Tongue (tissue), 2 donors: ENCODE results near the gene TIGIT. TPM values are rescaled to one million over a fixed set of nuclear protein-coding genes. Genes with fewer than 3 reads are reported as not detected.
"Not testable (repeated sequence)": the region's sequence is repeated elsewhere in the genome, so short reads cannot be mapped to it uniquely, and the experiment has no call there.

Experiments used
- DNase-seq: peaks from one replicate; pipeline ENCODE4 v3.0.0-alpha.2; 2015
- total RNA-seq: library from RNA; depleted of rRNA; stranded (reverse); fragments of >200 nt; gene quantifications from one replicate; pipeline ENCODE4 v1.2.3, GENCODE V29; 2014

The TIGIT gene
- total RNA-seq = not detected

DNA sequence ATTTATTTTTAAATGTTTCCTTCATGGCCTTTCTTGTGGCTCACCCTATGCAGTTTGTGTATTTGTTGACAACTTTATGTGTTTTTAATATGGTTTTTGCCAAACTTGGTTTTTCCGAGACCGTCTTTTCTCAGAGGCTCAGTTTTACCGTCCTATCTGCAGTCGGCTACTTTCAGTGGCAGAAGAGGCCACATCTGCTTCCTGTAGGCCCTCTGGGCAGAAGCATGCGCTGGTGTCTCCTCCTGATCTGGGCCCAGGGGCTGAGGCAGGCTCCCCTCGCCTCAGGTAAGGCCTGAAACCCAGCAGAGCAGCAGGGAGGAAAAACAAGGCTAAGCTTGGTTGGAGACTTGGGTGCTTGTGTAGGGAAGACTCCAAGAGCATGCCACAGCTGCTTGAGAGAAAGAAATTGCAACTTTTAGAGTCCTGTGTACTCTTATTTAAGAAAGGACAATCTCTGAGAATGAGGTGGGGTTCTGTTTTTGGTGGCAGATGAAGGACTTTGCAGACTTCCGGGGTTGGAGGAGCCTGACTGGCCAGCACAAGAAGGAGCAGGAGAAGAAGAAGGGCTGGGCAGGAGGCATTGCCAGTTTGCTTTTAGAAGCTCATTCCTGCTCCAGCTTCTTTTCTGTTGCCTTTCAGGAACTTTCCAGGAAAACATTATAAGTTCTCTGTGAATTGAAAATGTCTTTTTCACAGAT lies at the start of gene TIGIT:
Gene TIGIT, plus strand, starts transcription at position 191 of the 698 bp plus-strand sequence. Its CDS starts 34 bp downstream, at position 225.
- no peak for DNase-seq

DNA sequence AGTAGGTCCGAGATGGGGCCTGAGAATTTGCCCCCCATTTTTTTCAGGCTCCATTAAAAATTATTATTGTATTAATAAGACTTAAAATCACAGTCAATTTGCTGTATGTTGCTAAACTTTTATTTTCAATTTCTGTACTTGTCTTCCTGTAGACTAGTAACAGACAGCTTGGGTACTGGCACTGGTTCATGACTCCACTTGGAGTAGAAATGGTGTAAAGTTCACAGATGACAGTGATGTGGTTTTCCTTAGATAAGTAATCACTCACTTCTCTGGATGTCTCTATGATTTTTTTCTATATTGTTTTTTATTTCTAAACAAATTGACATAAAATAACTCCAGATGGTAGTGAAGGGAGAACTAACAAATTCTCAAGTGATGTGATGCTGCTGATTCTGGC lies 40.9 kb upstream of the TIGIT start:
- no peak for DNase-seq

DNA sequence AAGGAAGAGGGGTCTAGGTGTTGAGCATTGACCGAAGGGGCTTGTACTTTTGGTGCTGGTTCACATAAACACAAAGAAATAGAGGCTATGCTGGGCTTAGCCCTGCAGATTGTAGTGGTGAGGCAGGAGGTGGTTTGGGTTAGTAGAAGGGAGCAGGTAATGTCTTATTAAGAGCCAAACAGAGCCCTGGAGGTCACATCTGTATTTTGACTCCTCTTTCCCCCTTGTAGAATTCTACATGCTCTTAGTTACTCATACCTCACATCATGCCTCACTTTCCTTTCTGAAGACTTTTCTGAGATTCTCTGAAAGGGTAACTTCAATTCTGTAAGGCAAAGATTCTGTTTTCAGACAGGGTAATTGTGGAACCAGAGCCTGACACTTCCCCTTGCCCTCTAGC lies 40.3 kb upstream of the TIGIT start:
- DNase-seq = no peak

DNA sequence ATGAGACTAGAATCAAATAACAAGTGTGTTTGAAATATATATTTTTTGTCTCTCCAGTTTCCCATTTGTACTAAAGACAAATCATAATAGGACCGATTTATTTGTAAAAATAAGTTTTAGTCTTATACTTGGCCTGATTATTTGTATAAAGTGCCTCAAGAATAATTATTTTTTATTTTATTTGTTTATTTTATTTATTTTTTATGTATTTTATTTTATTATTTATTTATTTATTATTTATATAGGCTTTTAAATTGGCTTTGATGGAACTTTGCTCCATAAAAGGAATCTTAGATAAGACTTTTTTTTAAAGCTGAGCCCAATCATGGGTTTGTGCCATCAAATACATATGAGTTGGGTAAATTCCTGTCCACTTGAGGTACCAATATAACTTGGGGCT lies 34.3 kb upstream of the TIGIT start:
- no peak for DNase-seq

DNA sequence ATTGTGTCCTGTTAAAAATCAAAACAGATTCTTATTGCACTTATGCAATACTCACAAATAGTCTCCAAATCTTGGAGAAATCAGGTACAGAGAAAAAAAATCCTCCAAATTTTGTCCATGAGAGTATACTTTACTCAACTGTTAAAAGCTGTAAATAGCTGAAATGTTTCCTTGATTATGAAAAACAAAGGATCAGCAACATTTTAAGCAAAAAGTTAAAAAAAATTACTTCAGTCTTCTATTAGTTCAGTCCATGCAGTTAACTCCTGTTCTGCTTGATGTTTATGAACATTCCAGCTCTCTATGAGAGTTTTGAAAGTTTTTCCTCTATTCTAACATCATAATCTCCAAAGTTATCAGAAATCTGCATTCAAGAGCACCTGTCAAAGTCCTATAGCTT lies 33.7 kb upstream of the TIGIT start:
- no peak for DNase-seq

DNA sequence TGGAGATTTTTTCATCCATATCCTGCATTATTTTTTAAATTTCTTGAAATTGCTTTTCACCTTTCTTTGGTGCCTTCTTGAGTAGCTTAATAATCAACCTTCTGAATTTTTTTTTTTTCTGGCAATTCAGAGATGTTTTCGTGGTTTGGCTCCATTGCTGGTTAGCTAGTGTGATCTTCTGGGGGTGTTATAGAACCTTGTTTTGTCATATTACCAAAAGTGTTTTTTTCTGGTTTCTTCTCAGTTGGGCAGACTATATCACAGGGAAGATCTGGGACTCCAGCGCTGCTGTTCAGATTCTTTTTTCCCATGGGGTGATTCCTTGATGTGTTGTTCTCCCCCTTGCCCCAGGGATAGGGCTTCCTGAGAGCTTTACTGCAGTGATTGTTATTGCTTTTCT lies 23.8 kb upstream of the TIGIT start:
- DNase-seq = no peak

DNA sequence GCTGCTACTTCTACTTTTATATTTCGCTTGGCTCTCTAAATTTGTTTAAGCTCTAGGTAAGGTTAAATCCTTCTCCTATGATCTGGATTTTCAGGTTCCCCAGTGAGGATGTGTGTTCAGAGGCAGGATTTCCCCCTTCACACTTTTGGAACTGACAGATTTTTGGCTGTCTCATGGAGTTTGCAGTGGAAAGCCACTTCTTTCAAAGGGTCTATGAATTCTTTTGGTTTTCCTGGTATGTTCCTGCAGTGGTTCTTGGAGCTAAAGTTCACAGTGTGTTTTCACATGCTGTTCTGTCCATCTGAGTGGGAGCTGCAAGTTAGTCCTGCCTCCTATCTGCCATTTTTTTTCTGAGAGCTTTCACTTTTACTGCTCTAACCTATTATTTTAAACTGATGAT lies 21.6 kb upstream of the TIGIT start:
- no peak for DNase-seq

DNA sequence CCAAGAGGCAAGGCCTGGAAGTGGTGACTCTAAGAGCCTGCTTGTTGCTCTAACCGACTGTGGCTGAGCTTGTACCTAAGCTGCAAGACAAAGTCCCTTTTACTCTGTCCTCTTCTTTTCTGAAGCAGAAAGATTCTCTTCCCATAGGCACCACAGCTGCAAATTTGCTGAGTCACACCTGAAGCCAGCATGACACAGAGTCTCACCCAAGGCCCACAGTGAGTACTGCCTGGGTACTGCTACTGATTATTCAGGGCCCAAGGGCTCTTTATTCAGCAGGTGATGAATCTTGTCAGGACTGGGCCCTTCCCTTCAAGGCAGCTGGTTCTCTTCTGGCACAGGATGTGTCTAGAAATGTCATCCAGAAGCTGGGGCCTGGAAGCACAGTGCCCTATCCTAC lies 18.9 kb upstream of the TIGIT start:
- no peak for DNase-seq

DNA sequence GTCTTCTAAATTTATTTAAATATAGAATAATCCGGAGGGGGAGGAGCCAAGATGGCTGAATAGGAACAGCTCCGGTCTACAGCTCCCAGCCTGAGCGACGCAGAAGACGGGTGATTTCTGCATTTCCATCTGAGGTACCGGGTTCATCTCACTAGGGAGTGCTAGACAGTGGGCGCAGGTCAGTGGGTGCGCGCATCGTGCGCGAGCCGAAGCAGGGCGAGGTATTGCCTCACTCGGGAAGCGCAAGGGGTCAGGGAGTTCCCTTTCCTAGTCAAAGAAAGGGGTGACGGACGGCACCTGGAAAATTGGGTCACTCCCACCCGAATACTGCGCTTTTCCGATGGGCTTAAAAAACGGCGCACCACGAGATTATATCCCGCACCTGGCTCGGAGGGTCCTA lies 17.0 kb upstream of the TIGIT start:
- DNase-seq = not testable (repeated sequence)

DNA sequence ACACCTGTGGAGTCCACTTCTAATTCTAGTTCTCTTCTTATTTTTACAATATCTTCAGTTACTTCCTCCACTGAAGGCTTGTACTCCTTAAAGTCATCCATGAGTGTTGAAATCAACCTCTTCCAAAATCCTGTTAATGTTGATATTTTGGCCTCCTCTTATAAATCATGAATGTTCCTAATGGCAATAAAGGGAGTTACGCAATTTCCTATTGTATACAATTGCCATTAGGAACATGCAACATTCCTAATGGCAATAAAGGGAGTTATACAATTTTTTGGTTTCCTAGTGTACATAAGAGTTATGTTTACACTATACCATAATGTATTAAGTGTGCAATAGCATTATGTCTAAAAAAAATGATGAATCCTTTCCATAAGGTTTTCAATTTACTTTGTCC lies 9.2 kb upstream of the TIGIT start:
- no peak for DNase-seq

DNA sequence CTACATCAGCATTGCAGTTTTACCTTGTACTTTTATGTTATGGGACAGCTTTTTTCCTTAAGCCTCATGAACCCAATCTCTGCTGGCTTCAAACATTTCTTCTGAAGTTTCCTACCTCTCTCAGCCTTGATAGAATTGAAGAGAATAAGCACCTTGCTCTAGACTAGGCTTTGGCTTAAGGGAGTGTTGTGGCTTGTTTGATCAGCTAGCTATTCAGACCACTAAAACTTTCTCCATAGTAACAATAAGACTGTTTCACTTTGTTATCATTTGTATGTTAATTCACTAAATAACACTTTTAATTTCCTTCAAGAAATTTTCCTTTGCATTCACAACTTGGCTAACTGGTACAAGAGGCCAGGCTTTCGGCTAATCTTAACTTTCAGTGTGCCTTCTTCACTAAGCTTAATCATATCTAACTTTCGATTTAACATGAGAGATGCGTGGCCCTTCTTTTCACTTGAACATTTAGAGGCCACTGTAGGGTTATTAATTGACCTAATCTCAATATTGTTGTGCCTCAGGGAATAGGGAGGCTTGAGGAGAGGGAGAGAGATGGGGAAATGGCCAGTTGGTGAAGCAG lies 8.1 kb upstream of the TIGIT start:
- no peak for DNase-seq

DNA sequence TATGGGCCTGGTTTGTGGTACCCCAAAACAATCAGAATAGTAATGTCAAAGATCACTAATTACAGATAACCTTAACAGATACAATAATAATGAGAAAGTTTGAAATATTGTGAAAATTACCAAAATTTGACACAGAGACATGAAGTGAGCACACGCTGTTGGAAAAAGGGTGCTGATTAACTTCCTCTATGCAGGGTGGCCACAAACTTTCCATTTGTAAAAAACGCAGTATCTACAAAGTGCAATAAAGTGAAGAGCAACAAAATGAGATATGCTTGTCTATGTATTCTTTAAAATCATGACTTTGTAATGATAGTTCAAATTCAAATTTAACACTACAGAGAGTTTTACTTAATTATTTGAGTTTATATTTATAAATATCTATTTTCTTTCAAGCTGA lies 7.6 kb upstream of the TIGIT start:
- DNase-seq = no peak

DNA sequence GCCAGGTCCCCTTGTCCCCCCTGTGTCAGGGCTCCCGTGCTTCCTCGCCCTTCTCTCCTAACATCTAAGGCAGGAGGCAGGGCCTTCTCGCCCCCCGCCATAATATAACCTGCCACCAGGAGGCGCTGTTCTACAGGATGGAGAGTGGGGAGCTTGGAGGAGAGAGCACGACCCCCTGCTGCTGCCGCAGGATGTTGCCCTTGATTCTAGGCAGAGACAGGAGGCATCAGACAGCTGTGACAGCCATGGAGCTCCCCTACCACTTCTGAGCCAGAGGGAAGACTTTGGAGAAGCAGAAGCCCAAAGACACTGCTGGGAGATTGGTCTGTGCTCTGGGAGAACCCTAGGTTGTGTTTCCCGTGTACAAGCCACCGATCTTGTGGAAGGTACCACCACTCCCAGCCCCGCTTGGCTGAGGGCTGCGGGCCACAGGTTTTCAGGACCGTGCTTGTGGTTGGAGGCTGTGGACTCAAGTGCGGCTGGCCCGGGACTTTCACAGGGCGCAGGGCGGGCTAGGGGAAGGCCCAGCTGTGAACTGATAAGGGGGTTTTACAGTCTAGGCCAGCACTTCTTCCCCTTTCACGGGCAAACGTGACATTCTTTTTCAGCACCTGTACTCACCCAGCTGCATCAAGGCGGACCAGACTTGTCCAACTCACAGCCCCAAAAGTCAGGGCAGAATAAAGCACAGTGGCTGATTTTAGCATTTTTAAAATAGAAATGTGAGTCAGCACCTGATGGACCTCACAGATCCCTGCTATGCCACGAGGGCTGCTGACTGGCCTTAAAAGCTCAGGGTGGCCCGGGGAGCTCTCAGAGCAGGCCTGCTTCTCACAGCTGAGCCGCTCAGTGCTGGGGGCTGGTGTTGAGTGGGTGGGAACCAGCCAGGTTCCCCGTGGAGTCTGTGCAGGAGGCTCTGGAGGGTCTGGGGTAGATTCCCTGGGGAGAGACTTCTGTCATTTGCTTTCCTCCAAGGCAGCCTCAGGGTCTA lies 2.6 kb upstream of the TIGIT start:
- DNase-seq = peak; percentile 37

DNA sequence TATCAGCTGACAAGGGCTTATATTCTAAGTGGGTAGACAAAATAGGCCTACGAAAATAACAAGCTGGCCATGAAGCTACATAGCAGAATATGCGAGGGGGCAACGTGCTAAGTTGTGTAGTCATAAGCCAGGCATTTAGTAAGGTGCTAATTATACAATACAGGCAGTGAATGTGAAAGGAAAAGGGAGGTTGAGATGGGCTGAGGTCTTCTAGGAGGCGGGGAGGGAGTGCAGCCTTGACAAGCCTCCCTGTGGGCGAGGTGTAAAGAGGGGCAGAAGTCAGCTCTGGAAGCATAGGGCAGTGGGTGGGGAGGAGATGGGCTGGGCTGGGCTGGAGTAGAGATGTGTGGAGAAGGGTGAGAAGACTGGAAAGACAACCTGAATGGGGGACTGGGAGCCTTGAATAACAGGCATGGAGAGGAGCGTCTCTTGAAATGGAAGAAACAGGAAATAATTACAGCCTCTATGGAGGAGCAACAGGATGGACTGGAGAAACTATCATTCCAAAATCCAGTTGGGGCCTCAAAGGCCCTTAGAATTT lies 1.2 kb downstream of the TIGIT start:
- DNase-seq = no peak

DNA sequence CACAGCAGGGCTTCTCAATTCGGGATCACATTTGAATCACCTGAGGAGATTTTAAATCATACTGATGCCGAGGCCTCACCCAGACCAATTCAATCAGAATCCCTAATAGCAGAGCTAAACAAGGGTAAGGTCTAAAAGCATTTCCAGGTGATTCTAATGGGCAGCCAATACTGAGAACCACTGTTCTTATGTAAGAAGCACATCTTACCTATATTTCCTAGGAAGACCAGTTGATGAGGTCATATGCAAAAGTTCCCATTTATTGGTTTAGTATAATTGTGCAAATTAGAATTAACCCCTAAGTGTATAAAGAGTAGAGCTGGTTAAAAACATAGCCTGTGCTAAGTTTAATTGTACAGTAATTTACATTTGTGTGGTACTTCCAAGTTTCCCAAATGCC lies 2.1 kb downstream of the TIGIT start:
- no peak for DNase-seq

DNA sequence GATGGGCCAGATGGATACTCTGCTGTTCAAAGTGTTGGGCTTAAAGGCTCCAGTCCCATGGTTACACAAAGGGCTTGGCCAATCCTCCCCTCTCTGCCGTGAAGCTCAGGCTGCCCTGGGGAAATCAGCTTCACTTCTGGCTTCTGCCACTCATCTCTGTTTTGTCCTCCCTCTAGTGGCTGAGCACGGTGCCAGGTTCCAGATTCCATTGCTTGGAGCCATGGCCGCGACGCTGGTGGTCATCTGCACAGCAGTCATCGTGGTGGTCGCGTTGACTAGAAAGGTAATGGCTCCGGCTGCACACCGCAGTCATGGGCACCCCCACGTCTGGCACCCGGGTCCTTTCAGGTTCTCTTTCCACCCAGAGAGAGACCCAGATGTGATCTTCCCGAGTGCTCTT lies 5.6 kb downstream of the TIGIT start:
- DNase-seq = no peak

DNA sequence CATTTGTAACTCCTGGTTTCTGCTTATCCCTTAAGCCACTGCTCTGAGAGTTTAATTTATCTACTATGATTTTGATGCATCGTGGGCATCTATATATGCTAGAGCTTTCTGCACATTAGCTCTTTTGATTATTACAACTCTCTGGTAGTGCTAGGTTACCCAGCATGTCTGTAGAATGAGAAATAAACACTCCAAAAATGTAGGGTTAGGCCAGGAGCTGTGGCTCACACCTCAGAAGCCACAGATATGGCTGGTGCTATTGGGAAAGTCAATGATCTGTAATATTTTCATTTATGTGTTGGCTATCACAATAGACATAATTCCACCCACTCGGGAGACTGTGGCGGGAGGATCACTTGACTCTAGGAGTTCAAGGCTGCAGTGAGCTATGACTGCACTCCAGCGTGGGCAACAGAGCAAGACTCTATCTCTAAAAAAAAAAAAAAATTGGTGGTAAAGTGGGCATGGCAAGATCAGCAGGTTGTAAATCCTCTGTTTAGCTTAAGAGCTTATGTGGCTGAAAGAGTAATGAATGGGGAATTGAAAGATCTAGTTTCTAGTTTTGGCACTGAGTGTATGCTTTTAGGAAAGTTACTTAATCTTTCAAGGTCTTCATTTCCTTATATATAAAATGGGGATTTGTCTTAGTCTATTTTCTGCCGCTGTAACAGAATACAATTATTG lies 6.3 kb downstream of the TIGIT start:
- no peak for DNase-seq

DNA sequence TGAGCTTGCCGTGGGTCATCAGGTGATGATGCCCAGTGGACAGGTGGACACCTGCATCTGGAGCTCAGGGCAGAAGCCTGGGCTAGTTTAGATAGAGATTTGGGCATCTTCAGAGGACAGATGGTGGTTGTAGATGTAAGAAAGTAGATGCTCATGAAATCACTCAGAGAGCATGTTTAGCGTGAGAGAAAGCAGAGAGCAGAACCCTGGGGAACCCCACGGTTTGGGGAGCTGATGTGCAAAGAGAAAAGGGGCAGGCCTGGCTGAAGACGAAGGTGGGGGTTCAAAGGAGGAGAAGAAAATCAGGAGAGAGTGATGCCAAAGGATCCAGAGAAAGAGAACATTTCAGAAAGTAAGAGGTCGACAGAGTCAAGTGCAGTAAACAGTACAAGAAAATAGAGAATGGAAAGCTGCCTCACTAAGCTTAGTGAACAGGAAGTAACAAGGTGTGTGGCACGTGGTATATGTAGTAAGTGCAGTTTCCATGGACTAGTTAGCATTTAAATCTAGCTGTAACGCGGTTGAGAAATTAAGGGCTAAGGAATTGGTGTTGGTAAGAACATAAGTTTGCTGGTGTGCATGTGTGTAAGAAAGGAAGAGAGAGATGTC lies 13.5 kb downstream of the TIGIT start:
- no peak for DNase-seq

DNA sequence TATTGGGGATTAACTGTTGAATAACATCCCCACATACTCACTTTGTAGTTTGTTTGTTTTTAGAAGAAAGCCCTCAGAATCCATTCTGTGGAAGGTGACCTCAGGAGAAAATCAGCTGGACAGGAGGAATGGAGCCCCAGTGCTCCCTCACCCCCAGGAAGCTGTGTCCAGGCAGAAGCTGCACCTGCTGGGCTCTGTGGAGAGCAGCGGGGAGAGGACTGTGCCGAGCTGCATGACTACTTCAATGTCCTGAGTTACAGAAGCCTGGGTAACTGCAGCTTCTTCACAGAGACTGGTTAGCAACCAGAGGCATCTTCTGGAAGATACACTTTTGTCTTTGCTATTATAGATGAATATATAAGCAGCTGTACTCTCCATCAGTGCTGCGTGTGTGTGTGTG lies 14.0 kb downstream of the TIGIT start:
- no peak for DNase-seq

DNA sequence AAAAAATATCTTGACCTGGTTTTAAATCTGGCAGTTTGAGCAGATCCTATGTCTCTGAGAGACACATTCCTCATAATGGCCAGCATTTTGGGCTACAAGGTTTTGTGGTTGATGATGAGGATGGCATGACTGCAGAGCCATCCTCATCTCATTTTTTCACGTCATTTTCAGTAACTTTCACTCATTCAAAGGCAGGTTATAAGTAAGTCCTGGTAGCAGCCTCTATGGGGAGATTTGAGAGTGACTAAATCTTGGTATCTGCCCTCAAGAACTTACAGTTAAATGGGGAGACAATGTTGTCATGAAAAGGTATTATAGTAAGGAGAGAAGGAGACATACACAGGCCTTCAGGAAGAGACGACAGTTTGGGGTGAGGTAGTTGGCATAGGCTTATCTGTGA lies 14.5 kb downstream of the TIGIT start:
- DNase-seq = no peak

DNA sequence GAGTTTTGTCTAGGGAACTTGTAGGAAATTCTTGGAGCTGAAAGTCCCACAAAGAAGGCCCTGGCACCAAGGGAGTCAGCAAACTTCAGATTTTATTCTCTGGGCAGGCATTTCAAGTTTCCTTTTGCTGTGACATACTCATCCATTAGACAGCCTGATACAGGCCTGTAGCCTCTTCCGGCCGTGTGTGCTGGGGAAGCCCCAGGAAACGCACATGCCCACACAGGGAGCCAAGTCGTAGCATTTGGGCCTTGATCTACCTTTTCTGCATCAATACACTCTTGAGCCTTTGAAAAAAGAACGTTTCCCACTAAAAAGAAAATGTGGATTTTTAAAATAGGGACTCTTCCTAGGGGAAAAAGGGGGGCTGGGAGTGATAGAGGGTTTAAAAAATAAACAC lies 15.0 kb downstream of the TIGIT start:
- no peak for DNase-seq

DNA sequence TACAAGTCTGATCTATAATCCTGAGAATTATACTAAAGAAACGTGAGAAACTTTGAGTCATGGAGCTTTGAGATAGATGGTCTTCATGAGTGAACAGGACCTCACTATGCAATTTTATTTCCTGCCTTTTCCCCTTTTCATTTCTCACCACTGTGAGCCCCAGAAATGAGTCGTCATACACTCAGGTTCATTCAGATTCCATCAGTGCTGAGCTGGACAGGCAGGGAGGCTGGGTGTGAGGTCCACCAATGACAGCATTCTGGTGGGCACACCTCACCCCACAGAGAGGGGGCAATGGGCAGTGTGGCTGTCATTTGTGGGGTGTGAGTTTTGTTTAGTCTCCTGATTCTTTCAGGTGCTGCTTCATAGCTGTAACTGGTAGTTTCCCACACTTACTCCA lies 16.9 kb downstream of the TIGIT start:
- DNase-seq = no peak
